Body of pancreas (tissue), 4 donors: ENCODE measurements around the gene TARBP1.

Experiments
- POLR2A ChIP-seq, 3 donors: fragments of 450-650 bp; IDR thresholded peaks; one replicate each; pipeline ENCODE4 v1.6.1; 2016; ENCODE audit warnings: antibody characterized with exemption in 3 of 3, mild to moderate bottlenecking in 2 of 3
- TF ChIP-seq, protein P1 (sequence below), 7 experiments: fragments of 450-650 bp in 4 of 7; fragments of 200-600 bp in 3 of 7; sonication (generic) in 3 of 7; IDR thresholded peaks; one replicate each; pipeline ENCODE4 v1.5.1; 2016 to 2019; ENCODE audit warnings: antibody characterized with exemption in 7 of 7

- TF ChIP-seq, protein P1, sequence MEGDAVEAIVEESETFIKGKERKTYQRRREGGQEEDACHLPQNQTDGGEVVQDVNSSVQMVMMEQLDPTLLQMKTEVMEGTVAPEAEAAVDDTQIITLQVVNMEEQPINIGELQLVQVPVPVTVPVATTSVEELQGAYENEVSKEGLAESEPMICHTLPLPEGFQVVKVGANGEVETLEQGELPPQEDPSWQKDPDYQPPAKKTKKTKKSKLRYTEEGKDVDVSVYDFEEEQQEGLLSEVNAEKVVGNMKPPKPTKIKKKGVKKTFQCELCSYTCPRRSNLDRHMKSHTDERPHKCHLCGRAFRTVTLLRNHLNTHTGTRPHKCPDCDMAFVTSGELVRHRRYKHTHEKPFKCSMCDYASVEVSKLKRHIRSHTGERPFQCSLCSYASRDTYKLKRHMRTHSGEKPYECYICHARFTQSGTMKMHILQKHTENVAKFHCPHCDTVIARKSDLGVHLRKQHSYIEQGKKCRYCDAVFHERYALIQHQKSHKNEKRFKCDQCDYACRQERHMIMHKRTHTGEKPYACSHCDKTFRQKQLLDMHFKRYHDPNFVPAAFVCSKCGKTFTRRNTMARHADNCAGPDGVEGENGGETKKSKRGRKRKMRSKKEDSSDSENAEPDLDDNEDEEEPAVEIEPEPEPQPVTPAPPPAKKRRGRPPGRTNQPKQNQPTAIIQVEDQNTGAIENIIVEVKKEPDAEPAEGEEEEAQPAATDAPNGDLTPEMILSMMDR (IDR thresholded peaks at IDR 0.05): no peak
- no peak for TF ChIP-seq POLR2A (IDR thresholded peaks at IDR 0.05)
These were observed 2.8 kb downstream of the TARBP1 start for GRCh38 chr1:234476172-234476571.
